Transverse colon (tissue), 4 donors: ENCODE measurements around the gene KCNC2. TPM values are rescaled to one million over a fixed set of nuclear protein-coding genes. Genes with fewer than 3 reads are reported as not detected.

Experiments
- DNase-seq: peaks from one replicate; pipeline ENCODE4 v3.0.0-alpha.2; 2019
- H3K27ac ChIP-seq, 4 donors: fragments of 200-600 bp; sonication (generic); 2 replicates each; pipeline ENCODE4 v1.5.1; 2016 to 2018; ENCODE audit warnings: inconsistent platforms in 4 of 4
- H3K27me3 ChIP-seq: fragments of 200-600 bp; sonication (generic); 2 replicates; pipeline ENCODE4 v1.5.1; 2017; ENCODE audit warnings: inconsistent platforms
- H3K36me3 ChIP-seq, 4 donors: fragments of 200-600 bp; sonication (generic); 2 replicates each; pipeline ENCODE4 v1.5.1; 2017 to 2019; ENCODE audit warnings: inconsistent platforms in 4 of 4
- H3K4me1 ChIP-seq, 4 donors: fragments of 200-600 bp; sonication (generic); 2 replicates each; pipeline ENCODE4 v1.5.1; 2017 to 2020; ENCODE audit warnings: inconsistent platforms in 4 of 4
- H3K4me3 ChIP-seq, 4 donors: fragments of 200-600 bp; sonication (generic); 1 replicate in 1 of 4; 2 replicates in 3 of 4; pipeline versions ENCODE4 v1.5.1 to v1.6.1; 2017 to 2019; ENCODE audit warnings: inconsistent platforms in 4 of 4
- H3K9me3 ChIP-seq, 2 donors: fragments of 200-600 bp; sonication (generic); 2 replicates each; pipeline ENCODE4 v1.5.1; 2017 to 2019; ENCODE audit warnings: inconsistent platforms in 2 of 2
- CTCF ChIP-seq, 5 experiments: fragments of 200-600 bp in 3 of 5; fragments of 450-650 bp in 2 of 5; sonication (generic) in 3 of 5; IDR thresholded peaks; 1 replicate in 2 of 5; 2 replicates in 3 of 5; pipeline ENCODE4 v1.5.1; 2016 to 2017; ENCODE audit warnings: antibody characterized with exemption in 5 of 5, inconsistent platforms in 3 of 5, mild to moderate bottlenecking in 2 of 5, moderate library complexity in 1 of 5
- EP300 ChIP-seq: sonication (generic); formaldehyde crosslinking; IDR thresholded peaks from one replicate; pipeline ENCODE4 v1.6.1; 2017; ENCODE audit warnings: antibody characterized with exemption, low read depth
- POLR2A ChIP-seq: fragments of 450-650 bp; IDR thresholded peaks from one replicate; pipeline ENCODE4 v1.6.1; 2016; ENCODE audit warnings: antibody characterized with exemption, mild to moderate bottlenecking, moderate library complexity
- POLR2AphosphoS5 ChIP-seq, 3 donors: sonication (generic); formaldehyde crosslinking; IDR thresholded peaks; one replicate each; pipeline ENCODE4 v1.6.1; 2016; ENCODE audit warnings: antibody characterized with exemption in 3 of 3
- WGBS, 2 donors: methylation state at CpG; one replicate each; pipeline ENCODE4 v1.1.5; 2018; ENCODE audit warnings: low coverage in 1 of 2; 5-methylcytosine and 5-hydroxymethylcytosine counted together
- in situ Hi-C, 4 donors: fragments of 200-750 bp; cut with MboI; loops; one replicate each; pipeline versions ENCODE4 v1.15.0 to v1.15.1; 2017; ENCODE audit warnings: low sequenced_read_pairs in 3 of 4, low pct_ligation_motif_present in 1 of 4, low pct_unique_long_range_greater_than_20kb in 1 of 4
- intact Hi-C: fragments of 100-400 bp; cut with DNase I; formaldehyde crosslinking; loops from one replicate; pipeline ENCODE4 v1.15.1; 2023; ENCODE audit warnings: low total_unique reads
- total RNA-seq, 4 donors: library from RNA; depleted of rRNA; stranded (reverse); fragments of >200 nt; gene quantifications; one replicate each; pipeline ENCODE4 v1.1.0, GENCODE V29; 2016

KCNC2 gene
- total RNA-seq, 4 donors from 2014 or later = not detected

GRCh38 chr12:75116646-75117198 is 92.9 kb downstream of the KCNC2 start:
- no peaks in the 10 kb centered on the region for H3K36me3 ChIP-seq
- H3K4me3 ChIP-seq = no peak overlapping the region
- no peaks in the 10 kb centered on the region for H3K4me1 ChIP-seq
- no peak for DNase-seq
- no peak overlapping the region for H3K27ac ChIP-seq
- 66 to 82% methylated on average over 4 to 5 of the region's 5 CpGs for WGBS, 2 donors
- H3K27me3 ChIP-seq = no peaks in the 10 kb centered on the region
- H3K9me3 ChIP-seq = no peaks in the 10 kb centered on the region
- TF ChIP-seq EP300 (no peak), POLR2AphosphoS5 (IDR thresholded peaks at IDR 0.05) (no peak), CTCF (IDR thresholded peaks at IDR 0.05) (no peak), POLR2A (no peak)
- intact Hi-C loops (no loop called here), in situ Hi-C loops (no loop called here)

GRCh38 chr12:75115748-75116147 is 93.9 kb downstream of the KCNC2 start:
- in situ Hi-C loops = no loop called here
- intact Hi-C loops = no loop called here
- TF ChIP-seq POLR2AphosphoS5 (IDR thresholded peaks at IDR 0.05) (no peak), POLR2A (no peak), EP300 (no peak), CTCF (IDR thresholded peaks at IDR 0.05) (no peak)
- no peak for DNase-seq
- H3K4me3 ChIP-seq = no peak overlapping the region
- 90 to 100% methylated on average over 2 of the region's 2 CpGs for whole genome bisulfite sequencing, 2 donors
- H3K27me3 ChIP-seq = no peaks in the 10 kb centered on the region
- no peak overlapping the region for H3K27ac ChIP-seq
- no peaks in the 10 kb centered on the region for H3K36me3 ChIP-seq
- H3K9me3 ChIP-seq = no peaks in the 10 kb centered on the region
- H3K4me1 ChIP-seq = no peaks in the 10 kb centered on the region

GRCh38 chr12:75103822-75104221 is 105.8 kb downstream of the KCNC2 start:
- no peak for DNase-seq
- Histone ChIP-seq H3K4me1 (no peaks in the 10 kb centered on the region), H3K36me3 (no peaks in the 10 kb centered on the region), H3K9me3 (no peaks in the 10 kb centered on the region), H3K4me3 (no peak overlapping the region), H3K27me3 (no peaks in the 10 kb centered on the region), H3K27ac (no peak overlapping the region)
- in situ Hi-C loops (no loop called here), intact Hi-C loops (no loop called here)
- TF ChIP-seq POLR2AphosphoS5 (IDR thresholded peaks at IDR 0.05) (no peak), CTCF (IDR thresholded peaks at IDR 0.05) (no peak), EP300 (no peak), POLR2A (no peak)
- 88 to 93% methylated on average over 4 to 6 of the region's 6 CpGs for WGBS, 2 donors

- 85 to 88% methylated on average over 3 of the region's 3 CpGs for WGBS, 2 donors
- Histone ChIP-seq H3K27me3 (no peaks in the 10 kb centered on the region), H3K36me3 (no peaks in the 10 kb centered on the region), H3K4me3 (no peak overlapping the region), H3K9me3 (no peaks in the 10 kb centered on the region), H3K27ac (no peak overlapping the region), H3K4me1 (no peaks in the 10 kb centered on the region)
- TF ChIP-seq POLR2AphosphoS5 (IDR thresholded peaks at IDR 0.05) (no peak), POLR2A (no peak), CTCF (IDR thresholded peaks at IDR 0.05) (no peak), EP300 (no peak)
- no peak for DNase-seq
- intact Hi-C loops = no loop called here
- in situ Hi-C loops = no loop called here
Observed at GRCh38 chr12:75101781-75102180, 107.9 kb downstream of the KCNC2 start.
